Colonic mucosa (tissue), 4 donors: ENCODE measurements around the gene SMURF2. TPM values are rescaled to one million over a fixed set of nuclear protein-coding genes. Genes with fewer than 3 reads are reported as not detected.

ENCODE experiments used
- DNase-seq: peaks from one replicate; pipeline ENCODE4 v3.0.0-alpha.2; 2020
- H3K27ac ChIP-seq: fragments of 200-600 bp; one replicate; pipeline ENCODE4 v1.8.0; 2021
- H3K27me3 ChIP-seq: fragments of 200-600 bp; one replicate; pipeline ENCODE4 v1.8.0; 2021
- H3K36me3 ChIP-seq: fragments of 200-600 bp; one replicate; pipeline ENCODE4 v1.8.0; 2021
- H3K4me1 ChIP-seq: fragments of 200-600 bp; one replicate; pipeline ENCODE4 v1.8.0; 2021; ENCODE audit warnings: mild to moderate bottlenecking
- H3K4me3 ChIP-seq: fragments of 200-600 bp; one replicate; pipeline ENCODE4 v1.8.0; 2021
- H3K9ac ChIP-seq, 2 donors: one replicate each; pipeline ENCODE4 v1.7.0; 2013; ENCODE audit warnings: control low read depth in 2 of 2, low read depth in 2 of 2, low read length in 2 of 2
- H3K9me3 ChIP-seq: fragments of 200-600 bp; one replicate; pipeline ENCODE4 v1.8.0; 2021
- intact Hi-C: fragments of 100-400 bp; cut with DNase I; formaldehyde crosslinking; loops from one replicate; pipeline ENCODE4 v1.14.1; 2022
- total RNA-seq, 2 donors: library from RNA; stranded (reverse); fragmentation: NEBNext Ultra II Directional in 1 of 2; extraction: Animal tissue kit (Norgen Biotek cat#: 25700) in 1 of 2; gene quantifications; one replicate each; pipeline ENCODE4 v1.2.1, GENCODE V29; 2021
- TF ChIP-seq, protein P1 (sequence below): fragments of 200-600 bp; IDR thresholded peaks from one replicate; pipeline ENCODE4 v1.8.0; 2022; ENCODE audit warnings: antibody characterized with exemption, mild to moderate bottlenecking
- donor health status: healthy.
- donor health status: DM: no; HTN: no; CAD: no.
- donor health status: DM: no; HTN: no; CAD: no.

SMURF2 gene
- 10 to 100 TPM; 10.6 to 18.6 TPM for total RNA-seq

DNA sequence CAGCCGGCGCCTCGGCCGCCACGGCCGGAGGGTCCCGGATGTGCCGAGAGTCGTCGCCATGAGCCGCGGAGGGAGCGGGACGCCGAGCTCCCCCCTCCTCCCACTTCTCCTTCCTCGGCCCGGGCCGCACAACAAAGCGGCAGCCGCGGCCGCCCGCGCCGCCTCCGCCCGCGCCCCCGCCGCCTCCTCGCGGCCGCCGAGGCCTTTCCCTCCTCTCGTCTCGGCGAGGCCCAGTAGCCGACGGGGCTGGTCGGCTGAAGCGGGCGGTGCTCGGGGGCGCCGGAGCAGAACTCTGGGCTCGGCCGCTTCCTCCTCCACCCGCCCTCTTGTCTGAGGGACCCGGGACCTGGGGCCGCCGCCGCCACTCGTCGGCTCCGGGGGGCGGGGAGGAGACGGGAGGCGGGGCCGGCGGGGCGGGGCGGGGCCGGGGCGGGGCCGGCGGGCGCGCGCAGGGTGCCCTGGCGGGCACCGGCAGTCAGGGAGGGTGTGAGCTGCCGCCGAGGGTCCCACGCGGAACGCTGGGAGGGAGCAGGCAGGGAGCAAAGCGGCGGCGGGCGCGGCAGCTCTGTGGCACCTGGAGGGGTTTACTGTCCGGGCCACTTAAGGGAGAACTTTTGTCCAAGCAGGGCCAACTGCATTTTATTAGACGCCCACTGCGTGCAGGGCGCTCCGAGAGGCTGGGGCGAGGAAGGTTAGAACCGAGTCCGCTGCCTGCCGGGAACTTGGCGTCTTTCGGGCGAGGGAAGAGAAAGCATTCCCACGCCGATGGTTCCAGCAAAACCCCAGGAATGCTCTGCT is at the start of gene SMURF2:
Gene SMURF2 (minus strand): TSS at position 332 of the 798 bp plus-strand sequence. CDS start 427 bp downstream, outside the sequence.
- intact Hi-C loops: loop anchor here (10.0 kb wide), 1 partner anchor 73 kb away; no protein-coding TSS in a partner anchor
- Histone ChIP-seq H3K4me1 (no peaks in the 10 kb centered on the region), H3K36me3 (no peaks in the 10 kb centered on the region), H3K9me3 (no peaks in the 10 kb centered on the region), H3K9ac (peak within 1 kb of the TSS; percentile 71 to 81), H3K4me3 (peak within 1 kb of the TSS; percentile 66), H3K27ac (peak within 1 kb of the TSS; percentile 92), H3K27me3 (no peaks in the 10 kb centered on the region)
- TF ChIP-seq, protein P1, sequence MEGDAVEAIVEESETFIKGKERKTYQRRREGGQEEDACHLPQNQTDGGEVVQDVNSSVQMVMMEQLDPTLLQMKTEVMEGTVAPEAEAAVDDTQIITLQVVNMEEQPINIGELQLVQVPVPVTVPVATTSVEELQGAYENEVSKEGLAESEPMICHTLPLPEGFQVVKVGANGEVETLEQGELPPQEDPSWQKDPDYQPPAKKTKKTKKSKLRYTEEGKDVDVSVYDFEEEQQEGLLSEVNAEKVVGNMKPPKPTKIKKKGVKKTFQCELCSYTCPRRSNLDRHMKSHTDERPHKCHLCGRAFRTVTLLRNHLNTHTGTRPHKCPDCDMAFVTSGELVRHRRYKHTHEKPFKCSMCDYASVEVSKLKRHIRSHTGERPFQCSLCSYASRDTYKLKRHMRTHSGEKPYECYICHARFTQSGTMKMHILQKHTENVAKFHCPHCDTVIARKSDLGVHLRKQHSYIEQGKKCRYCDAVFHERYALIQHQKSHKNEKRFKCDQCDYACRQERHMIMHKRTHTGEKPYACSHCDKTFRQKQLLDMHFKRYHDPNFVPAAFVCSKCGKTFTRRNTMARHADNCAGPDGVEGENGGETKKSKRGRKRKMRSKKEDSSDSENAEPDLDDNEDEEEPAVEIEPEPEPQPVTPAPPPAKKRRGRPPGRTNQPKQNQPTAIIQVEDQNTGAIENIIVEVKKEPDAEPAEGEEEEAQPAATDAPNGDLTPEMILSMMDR: no peak
- peak; percentile 84 for DNase-seq

GRCh38 chr17:64709481-64709880 is 47.4 kb upstream of the SMURF2 start:
- Histone ChIP-seq H3K27ac (peak overlapping the region; percentile 49), H3K27me3 (no peaks in the 10 kb centered on the region), H3K9ac (no peak overlapping the region), H3K36me3 (no peaks in the 10 kb centered on the region), H3K4me3 (no peak overlapping the region), H3K9me3 (no peaks in the 10 kb centered on the region), H3K4me1 (peaks cover 33% of the 10 kb centered on the region)
- TF ChIP-seq, protein P1: no peak
- DNase-seq: no peak
- intact Hi-C loops: no loop called here

- TF ChIP-seq, protein P1: no peak
- H3K27me3 ChIP-seq: no peaks in the 10 kb centered on the region
- H3K4me3 ChIP-seq: no peak overlapping the region
- intact Hi-C loops: no loop called here
- peak overlapping the region; percentile 9 to 22 for H3K9ac ChIP-seq
- peak overlapping the region; percentile 78 for H3K27ac ChIP-seq
- DNase-seq: peak; percentile 88
- no peaks in the 10 kb centered on the region for H3K36me3 ChIP-seq
- H3K4me1 ChIP-seq: peaks cover 29% of the 10 kb centered on the region
- no peaks in the 10 kb centered on the region for H3K9me3 ChIP-seq
Measured at GRCh38 chr17:64707050-64707591, 45.0 kb upstream of the SMURF2 start.

GRCh38 chr17:64706224-64707049 is 44.3 kb upstream of the SMURF2 start:
- intact Hi-C loops: no loop called here
- Histone ChIP-seq H3K27ac (peak overlapping the region; percentile 78), H3K4me3 (no peak overlapping the region), H3K9me3 (no peaks in the 10 kb centered on the region), H3K4me1 (peaks cover 29% of the 10 kb centered on the region), H3K27me3 (no peaks in the 10 kb centered on the region), H3K9ac (peak overlapping the region in 1 of 2 donors; percentile 22), H3K36me3 (no peaks in the 10 kb centered on the region)
- TF ChIP-seq, protein P1: no peak
- peak; percentile 44 for DNase-seq

DNA sequence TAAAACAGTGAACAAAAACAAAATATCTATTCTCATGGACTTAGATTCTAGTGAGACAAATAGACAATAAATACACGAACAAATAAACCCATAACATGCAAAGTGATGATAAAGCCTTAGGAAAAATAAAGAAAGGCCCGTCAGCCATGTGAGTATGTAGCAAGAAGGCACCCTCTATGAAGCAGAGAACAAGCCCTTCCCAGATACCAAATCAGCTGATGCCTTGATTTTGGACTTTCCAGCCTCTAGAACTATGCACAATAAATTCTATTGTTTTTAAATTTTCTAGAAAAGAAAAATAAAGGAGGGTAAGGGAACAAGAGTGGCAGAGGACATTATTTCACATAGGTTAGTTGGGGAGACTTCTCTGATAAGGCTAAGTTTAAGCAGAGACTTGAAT is 40.7 kb upstream of the SMURF2 start:
- Histone ChIP-seq H3K4me3 (no peak overlapping the region), H3K9ac (no peak overlapping the region), H3K27me3 (no peaks in the 10 kb centered on the region), H3K4me1 (peaks cover 16% of the 10 kb centered on the region), H3K9me3 (no peaks in the 10 kb centered on the region), H3K36me3 (no peaks in the 10 kb centered on the region), H3K27ac (no peak overlapping the region)
- no peak for DNase-seq
- intact Hi-C loops: no loop called here
- TF ChIP-seq, protein P1: no peak
